ENCODE measurements around the gene BMP10. TPM values are rescaled to one million over a fixed set of nuclear protein-coding genes. Genes with fewer than 3 reads are reported as not detected.

Gene BMP10
- total and polyA plus RNA-seq, 10 of the 15 experiments (the other 5 are each of a cell fraction or from before 2014, with no cell fraction given) = 0.04 TPM; not detected in 9

- TF ChIP-seq ZNF592 (IDR thresholded peaks at IDR 0.05) (no peak), SIN3A (IDR thresholded peaks at IDR 0.05; ENCODE audit: low read depth, low read length) (no peak), USF1 (IDR thresholded peaks at IDR 0.05; ENCODE audit: borderline replicate concordance, extremely low read length, insufficient read depth, low read depth, low read length) (no peak), ZBTB40 (IDR thresholded peaks at IDR 0.05; ENCODE audit: borderline replicate concordance) (no peak), RCOR1 (conservative IDR thresholded peaks at IDR 0.05; ENCODE audit: low read depth, low read length) (no peak), HDGF (IDR thresholded peaks at IDR 0.05) (no peak), KAT2A (conservative IDR thresholded peaks at IDR 0.05; ENCODE audit: control insufficient read depth, low read depth, low read length) (no peak), BCL3 (IDR thresholded peaks at IDR 0.05; ENCODE audit: borderline replicate concordance, insufficient read depth, low read depth, low read length, poor library complexity, severe bottlenecking) (no peak)
These were observed at the start of gene BMP10 (continued) for GRCh38 chr2:68871159-68871764.

Data from GM12878 (cell line).